ENCODE data around the gene COQ10A. TPM values are rescaled to one million over a fixed set of nuclear protein-coding genes. Genes with fewer than 3 reads are reported as not detected.
A peak's percentile ranks its signal among the peaks of the same experiment; 100 is the strongest.

COQ10A gene
- total and polyA plus RNA-seq, 4 donors = 3.2 to 40.7 (median 15.5) TPM

DNA sequence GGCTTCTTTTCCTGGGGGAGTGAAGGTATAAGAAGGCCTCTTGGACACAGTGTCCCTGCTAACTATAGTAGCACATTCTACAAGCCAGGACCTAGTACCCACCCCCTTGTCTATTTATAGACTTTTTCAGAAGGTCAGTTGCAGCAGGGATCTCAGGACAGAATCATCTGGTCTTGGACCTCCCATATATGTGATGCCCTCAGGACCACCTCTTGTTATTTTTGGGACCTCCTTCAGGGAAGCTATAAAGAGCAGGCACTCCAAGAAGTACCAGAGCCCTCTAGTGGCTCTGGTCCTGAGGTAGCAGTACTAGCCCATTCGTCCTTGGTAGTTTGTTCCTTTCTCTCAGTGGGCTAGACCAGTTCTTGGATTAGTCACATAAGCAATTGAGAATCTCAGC is 4.3 kb downstream of the COQ10A start:
- Histone ChIP-seq H3K9ac (ENCODE audit: low read depth in 1 of 2, low read length in 2 of 2) (no peak overlapping the region), H3K4me3 (ENCODE audit: low read depth in 1 of 3, low read length in 3 of 3) (no peak overlapping the region), H3K36me3 (ENCODE audit: control insufficient read depth in 4 of 4, insufficient read depth in 3 of 4, low read depth in 1 of 4, low read length in 3 of 4) (peaks cover 4 to 38% (median 33%) of the 10 kb centered on the region in 4 donors), H3K9me3 (ENCODE audit: control insufficient read depth in 4 of 4, low read length in 3 of 4) (no peaks in the 10 kb centered on the region), H3K27me3 (ENCODE audit: control insufficient read depth in 4 of 4, insufficient read depth in 4 of 4, low read length in 3 of 4) (no peaks in the 10 kb centered on the region), H3K4me1 (ENCODE audit: control insufficient read depth in 4 of 4, insufficient read depth in 4 of 4, low read length in 3 of 4) (peaks cover 2 to 61% (median 48%) of the 10 kb centered on the region in 4 donors), H3K27ac (ENCODE audit: low read depth in 1 of 2, low read length in 2 of 2) (no peak overlapping the region)
- no peak for DNase-seq (ENCODE audit: low spot score)
- 11% methylated on average over 1 of the region's 1 CpG for WGBS
- TF ChIP-seq, protein P1, sequence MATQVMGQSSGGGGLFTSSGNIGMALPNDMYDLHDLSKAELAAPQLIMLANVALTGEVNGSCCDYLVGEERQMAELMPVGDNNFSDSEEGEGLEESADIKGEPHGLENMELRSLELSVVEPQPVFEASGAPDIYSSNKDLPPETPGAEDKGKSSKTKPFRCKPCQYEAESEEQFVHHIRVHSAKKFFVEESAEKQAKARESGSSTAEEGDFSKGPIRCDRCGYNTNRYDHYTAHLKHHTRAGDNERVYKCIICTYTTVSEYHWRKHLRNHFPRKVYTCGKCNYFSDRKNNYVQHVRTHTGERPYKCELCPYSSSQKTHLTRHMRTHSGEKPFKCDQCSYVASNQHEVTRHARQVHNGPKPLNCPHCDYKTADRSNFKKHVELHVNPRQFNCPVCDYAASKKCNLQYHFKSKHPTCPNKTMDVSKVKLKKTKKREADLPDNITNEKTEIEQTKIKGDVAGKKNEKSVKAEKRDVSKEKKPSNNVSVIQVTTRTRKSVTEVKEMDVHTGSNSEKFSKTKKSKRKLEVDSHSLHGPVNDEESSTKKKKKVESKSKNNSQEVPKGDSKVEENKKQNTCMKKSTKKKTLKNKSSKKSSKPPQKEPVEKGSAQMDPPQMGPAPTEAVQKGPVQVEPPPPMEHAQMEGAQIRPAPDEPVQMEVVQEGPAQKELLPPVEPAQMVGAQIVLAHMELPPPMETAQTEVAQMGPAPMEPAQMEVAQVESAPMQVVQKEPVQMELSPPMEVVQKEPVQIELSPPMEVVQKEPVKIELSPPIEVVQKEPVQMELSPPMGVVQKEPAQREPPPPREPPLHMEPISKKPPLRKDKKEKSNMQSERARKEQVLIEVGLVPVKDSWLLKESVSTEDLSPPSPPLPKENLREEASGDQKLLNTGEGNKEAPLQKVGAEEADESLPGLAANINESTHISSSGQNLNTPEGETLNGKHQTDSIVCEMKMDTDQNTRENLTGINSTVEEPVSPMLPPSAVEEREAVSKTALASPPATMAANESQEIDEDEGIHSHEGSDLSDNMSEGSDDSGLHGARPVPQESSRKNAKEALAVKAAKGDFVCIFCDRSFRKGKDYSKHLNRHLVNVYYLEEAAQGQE (IDR thresholded peaks at IDR 0.05) = no peak
- TF ChIP-seq TAF1 (conservative IDR thresholded peaks at IDR 0.05) (no peak), EGR1 (IDR thresholded peaks at IDR 0.05; ENCODE audit: low read depth in 2 of 2) (no peak), FOXA1 (IDR thresholded peaks at IDR 0.05) (no peak), HNF4G (IDR thresholded peaks at IDR 0.05) (no peak), RAD21 (IDR thresholded peaks at IDR 0.05) (peak; percentile 28 to 44), GABPA (IDR thresholded peaks at IDR 0.05 in 1 of 2, conservative IDR thresholded peaks at IDR 0.05 in 1 of 2) (no peak), JUND (IDR thresholded peaks at IDR 0.05) (no peak), SP1 (IDR thresholded peaks at IDR 0.05) (no peak), FOXA2 (IDR thresholded peaks at IDR 0.05) (no peak), YY1 (IDR thresholded peaks at IDR 0.05) (no peak), RXRA (IDR thresholded peaks at IDR 0.05) (no peak), NR2F2 (IDR thresholded peaks at IDR 0.05) (no peak), HNF4A (conservative IDR thresholded peaks at IDR 0.05) (no peak)
- TF ChIP-seq, protein P2, sequence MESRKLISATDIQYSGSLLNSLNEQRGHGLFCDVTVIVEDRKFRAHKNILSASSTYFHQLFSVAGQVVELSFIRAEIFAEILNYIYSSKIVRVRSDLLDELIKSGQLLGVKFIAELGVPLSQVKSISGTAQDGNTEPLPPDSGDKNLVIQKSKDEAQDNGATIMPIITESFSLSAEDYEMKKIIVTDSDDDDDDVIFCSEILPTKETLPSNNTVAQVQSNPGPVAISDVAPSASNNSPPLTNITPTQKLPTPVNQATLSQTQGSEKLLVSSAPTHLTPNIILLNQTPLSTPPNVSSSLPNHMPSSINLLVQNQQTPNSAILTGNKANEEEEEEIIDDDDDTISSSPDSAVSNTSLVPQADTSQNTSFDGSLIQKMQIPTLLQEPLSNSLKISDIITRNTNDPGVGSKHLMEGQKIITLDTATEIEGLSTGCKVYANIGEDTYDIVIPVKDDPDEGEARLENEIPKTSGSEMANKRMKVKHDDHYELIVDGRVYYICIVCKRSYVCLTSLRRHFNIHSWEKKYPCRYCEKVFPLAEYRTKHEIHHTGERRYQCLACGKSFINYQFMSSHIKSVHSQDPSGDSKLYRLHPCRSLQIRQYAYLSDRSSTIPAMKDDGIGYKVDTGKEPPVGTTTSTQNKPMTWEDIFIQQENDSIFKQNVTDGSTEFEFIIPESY (IDR thresholded peaks at IDR 0.05) = no peak
- TF ChIP-seq, protein P3, sequence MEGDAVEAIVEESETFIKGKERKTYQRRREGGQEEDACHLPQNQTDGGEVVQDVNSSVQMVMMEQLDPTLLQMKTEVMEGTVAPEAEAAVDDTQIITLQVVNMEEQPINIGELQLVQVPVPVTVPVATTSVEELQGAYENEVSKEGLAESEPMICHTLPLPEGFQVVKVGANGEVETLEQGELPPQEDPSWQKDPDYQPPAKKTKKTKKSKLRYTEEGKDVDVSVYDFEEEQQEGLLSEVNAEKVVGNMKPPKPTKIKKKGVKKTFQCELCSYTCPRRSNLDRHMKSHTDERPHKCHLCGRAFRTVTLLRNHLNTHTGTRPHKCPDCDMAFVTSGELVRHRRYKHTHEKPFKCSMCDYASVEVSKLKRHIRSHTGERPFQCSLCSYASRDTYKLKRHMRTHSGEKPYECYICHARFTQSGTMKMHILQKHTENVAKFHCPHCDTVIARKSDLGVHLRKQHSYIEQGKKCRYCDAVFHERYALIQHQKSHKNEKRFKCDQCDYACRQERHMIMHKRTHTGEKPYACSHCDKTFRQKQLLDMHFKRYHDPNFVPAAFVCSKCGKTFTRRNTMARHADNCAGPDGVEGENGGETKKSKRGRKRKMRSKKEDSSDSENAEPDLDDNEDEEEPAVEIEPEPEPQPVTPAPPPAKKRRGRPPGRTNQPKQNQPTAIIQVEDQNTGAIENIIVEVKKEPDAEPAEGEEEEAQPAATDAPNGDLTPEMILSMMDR (IDR thresholded peaks at IDR 0.05; ENCODE audit: low read depth, low read length, missing input control) = peak; percentile 9
- TF ChIP-seq, protein P4, sequence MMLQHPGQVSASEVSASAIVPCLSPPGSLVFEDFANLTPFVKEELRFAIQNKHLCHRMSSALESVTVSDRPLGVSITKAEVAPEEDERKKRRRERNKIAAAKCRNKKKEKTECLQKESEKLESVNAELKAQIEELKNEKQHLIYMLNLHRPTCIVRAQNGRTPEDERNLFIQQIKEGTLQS (IDR thresholded peaks at IDR 0.05) = no peak
- TF ChIP-seq, protein P5, sequence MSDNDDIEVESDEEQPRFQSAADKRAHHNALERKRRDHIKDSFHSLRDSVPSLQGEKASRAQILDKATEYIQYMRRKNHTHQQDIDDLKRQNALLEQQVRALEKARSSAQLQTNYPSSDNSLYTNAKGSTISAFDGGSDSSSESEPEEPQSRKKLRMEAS (IDR thresholded peaks at IDR 0.05) = no peak
